Upper lobe of left lung (tissue), 6 donors: ENCODE results near the gene EDARADD. TPM values are rescaled to one million over a fixed set of nuclear protein-coding genes. Genes with fewer than 3 reads are reported as not detected.

Source experiments
- ATAC-seq, 2 donors: fragments of 200-7000 bp; cut with Tn5 transposase; one replicate each; pipeline ENCODE4 v1.9.1; 2022; ENCODE audit warnings: mild to moderate bottlenecking in 2 of 2, moderate library complexity in 2 of 2; ENCODE audit not compliant: low FRiP score in 2 of 2
- DNase-seq, 2 donors: peaks; one replicate each; pipeline ENCODE4 v3.0.0-alpha.2; 2019 to 2020
- H3K27ac ChIP-seq, 4 donors: fragments of 200-600 bp; sonication (generic); one replicate each; pipeline ENCODE4 v1.5.1; 2016 to 2019
- H3K27me3 ChIP-seq, 4 donors: fragments of 200-600 bp; sonication (generic); one replicate each; pipeline ENCODE4 v1.5.1; 2017 to 2019
- H3K36me3 ChIP-seq, 4 donors: fragments of 200-600 bp; sonication (generic); one replicate each; pipeline ENCODE4 v1.5.1; 2016 to 2019
- H3K4me1 ChIP-seq, 4 donors: fragments of 200-600 bp; sonication (generic); one replicate each; pipeline ENCODE4 v1.5.1; 2018 to 2019
- H3K4me3 ChIP-seq, 4 donors: fragments of 200-600 bp; sonication (generic); one replicate each; pipeline ENCODE4 v1.5.1; 2017 to 2019; ENCODE audit warnings: mild to moderate bottlenecking in 2 of 4, moderate library complexity in 1 of 4
- H3K9me3 ChIP-seq, 4 donors: fragments of 200-600 bp; sonication (generic); one replicate each; pipeline ENCODE4 v1.5.1; 2018 to 2019
- EP300 ChIP-seq, 4 donors: sonication (generic); formaldehyde crosslinking; IDR thresholded peaks; one replicate each; pipeline ENCODE4 v1.5.1; 2017; ENCODE audit warnings: antibody characterized with exemption in 4 of 4, control low read depth in 2 of 4
- POLR2A ChIP-seq, 4 donors: fragments of 450-650 bp; IDR thresholded peaks; one replicate each; pipeline ENCODE4 v1.5.1; 2016 to 2017; ENCODE audit warnings: antibody characterized with exemption in 4 of 4, mild to moderate bottlenecking in 2 of 4
- POLR2AphosphoS5 ChIP-seq, 2 donors: sonication (generic); formaldehyde crosslinking; IDR thresholded peaks; one replicate each; pipeline ENCODE4 v1.5.1; 2017; ENCODE audit warnings: antibody characterized with exemption in 2 of 2
- WGBS, 2 donors: methylation state at CpG; one replicate each; pipeline ENCODE4 v1.1.5; 2017 to 2018; 5-methylcytosine and 5-hydroxymethylcytosine counted together
- total RNA-seq, 6 donors: library from RNA; depleted of rRNA in 4 of 6; stranded (reverse); fragments of >200 nt in 4 of 6; gene quantifications; one replicate each; pipeline versions ENCODE4 v1.1.0 to v1.2.1, GENCODE V29; 2016 to 2021
- TF ChIP-seq, protein P1 (sequence below), 6 experiments: fragments of 450-650 bp in 4 of 6; fragments of 200-600 bp in 2 of 6; sonication (generic) in 2 of 6; IDR thresholded peaks; one replicate each; pipeline ENCODE4 v1.5.1; 2016 to 2019; ENCODE audit warnings: antibody characterized with exemption in 6 of 6
- donor health status: DM: no; HTN: no; CAD: no; lungs with moderate emphysema.
- donor health status: DM: no; HTN: yes; CAD: no; lungs with severe emphysema.

The EDARADD gene
- total RNA-seq, 6 donors from 2014 or later: 0.11 to 2.6 (median 0.57) TPM; not detected in 1

DNA sequence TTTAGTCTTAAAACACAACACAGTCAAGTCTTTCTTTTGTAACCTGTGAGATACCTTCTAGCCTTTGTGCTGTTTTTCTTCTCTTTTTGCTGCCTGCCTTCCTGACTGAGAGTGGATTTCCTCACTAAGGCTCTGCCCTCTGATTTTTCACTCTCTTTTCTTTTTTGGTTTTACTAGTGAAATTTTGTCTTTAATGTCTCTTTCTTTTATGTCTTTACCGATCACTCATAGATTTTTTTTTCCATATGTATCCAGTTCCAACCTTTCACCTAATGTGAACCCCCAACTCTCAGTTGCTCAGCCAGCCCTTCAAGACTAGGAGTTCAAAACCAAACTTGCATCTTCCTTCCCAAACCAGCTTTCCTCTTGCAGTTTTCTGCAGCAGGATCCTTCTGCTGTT lies 136.2 kb downstream of the EDARADD start:
- 83 to 91% methylated on average over 1 of the region's 1 CpG for WGBS, 2 donors
- no peak for ATAC-seq
- H3K36me3 ChIP-seq: peaks cover 5 to 59% (median 30%) of the 10 kb centered on the region in 4 donors

GRCh38 chr1:236530959-236531358 lies 136.9 kb downstream of the EDARADD start:
- Histone ChIP-seq H3K4me1 (peaks cover 0 to 3% (median 0%) of the 10 kb centered on the region in 4 donors), H3K27ac (no peak overlapping the region), H3K36me3 (peaks cover 5 to 62% (median 32%) of the 10 kb centered on the region in 4 donors), H3K27me3 (no peaks in the 10 kb centered on the region), H3K4me3 (no peak overlapping the region), H3K9me3 (no peaks in the 10 kb centered on the region)
- WGBS, 2 donors: 73 to 77% methylated on average over 5 of the region's 5 CpGs
- ATAC-seq (no peak), DNase-seq (no peak)
- TF ChIP-seq EP300 (IDR thresholded peaks at IDR 0.05) (no peak), POLR2A (IDR thresholded peaks at IDR 0.05) (no peak), POLR2AphosphoS5 (IDR thresholded peaks at IDR 0.05) (no peak)
- TF ChIP-seq, protein P1, sequence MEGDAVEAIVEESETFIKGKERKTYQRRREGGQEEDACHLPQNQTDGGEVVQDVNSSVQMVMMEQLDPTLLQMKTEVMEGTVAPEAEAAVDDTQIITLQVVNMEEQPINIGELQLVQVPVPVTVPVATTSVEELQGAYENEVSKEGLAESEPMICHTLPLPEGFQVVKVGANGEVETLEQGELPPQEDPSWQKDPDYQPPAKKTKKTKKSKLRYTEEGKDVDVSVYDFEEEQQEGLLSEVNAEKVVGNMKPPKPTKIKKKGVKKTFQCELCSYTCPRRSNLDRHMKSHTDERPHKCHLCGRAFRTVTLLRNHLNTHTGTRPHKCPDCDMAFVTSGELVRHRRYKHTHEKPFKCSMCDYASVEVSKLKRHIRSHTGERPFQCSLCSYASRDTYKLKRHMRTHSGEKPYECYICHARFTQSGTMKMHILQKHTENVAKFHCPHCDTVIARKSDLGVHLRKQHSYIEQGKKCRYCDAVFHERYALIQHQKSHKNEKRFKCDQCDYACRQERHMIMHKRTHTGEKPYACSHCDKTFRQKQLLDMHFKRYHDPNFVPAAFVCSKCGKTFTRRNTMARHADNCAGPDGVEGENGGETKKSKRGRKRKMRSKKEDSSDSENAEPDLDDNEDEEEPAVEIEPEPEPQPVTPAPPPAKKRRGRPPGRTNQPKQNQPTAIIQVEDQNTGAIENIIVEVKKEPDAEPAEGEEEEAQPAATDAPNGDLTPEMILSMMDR (IDR thresholded peaks at IDR 0.05): no peak

More for the DNA sequence above, 136.2 kb downstream of the EDARADD start:
- H3K27me3 ChIP-seq: no peaks in the 10 kb centered on the region
- H3K9me3 ChIP-seq: no peaks in the 10 kb centered on the region
- no peak for DNase-seq
- H3K4me1 ChIP-seq: peaks cover 3 to 4% (median 3%) of the 10 kb centered on the region in 4 donors
- TF ChIP-seq POLR2AphosphoS5 (IDR thresholded peaks at IDR 0.05) (no peak), EP300 (IDR thresholded peaks at IDR 0.05) (no peak), POLR2A (IDR thresholded peaks at IDR 0.05) (no peak)
- TF ChIP-seq, protein P1 (IDR thresholded peaks at IDR 0.05): no peak
- H3K27ac ChIP-seq: no peak overlapping the region
- H3K4me3 ChIP-seq: no peak overlapping the region

- peaks cover 0 to 56% (median 24%) of the 10 kb centered on the region in 4 donors for H3K36me3 ChIP-seq
- DNase-seq: no peak
- no peak for ATAC-seq
- WGBS, 2 donors: 87 to 92% methylated on average over 4 of the region's 4 CpGs
- no peak for TF ChIP-seq EP300 (IDR thresholded peaks at IDR 0.05)
- TF ChIP-seq POLR2AphosphoS5 (IDR thresholded peaks at IDR 0.05): no peak
- no peak for TF ChIP-seq POLR2A (IDR thresholded peaks at IDR 0.05)
- TF ChIP-seq, protein P1 (IDR thresholded peaks at IDR 0.05): no peak
- no peak overlapping the region for H3K27ac ChIP-seq
- no peaks in the 10 kb centered on the region for H3K9me3 ChIP-seq
- peaks cover 0 to 3% (median 0%) of the 10 kb centered on the region in 4 donors for H3K4me1 ChIP-seq
- H3K4me3 ChIP-seq: no peak overlapping the region
- H3K27me3 ChIP-seq: no peaks in the 10 kb centered on the region
These were observed 138.8 kb downstream of the EDARADD start for GRCh38 chr1:236532850-236533249.

DNA sequence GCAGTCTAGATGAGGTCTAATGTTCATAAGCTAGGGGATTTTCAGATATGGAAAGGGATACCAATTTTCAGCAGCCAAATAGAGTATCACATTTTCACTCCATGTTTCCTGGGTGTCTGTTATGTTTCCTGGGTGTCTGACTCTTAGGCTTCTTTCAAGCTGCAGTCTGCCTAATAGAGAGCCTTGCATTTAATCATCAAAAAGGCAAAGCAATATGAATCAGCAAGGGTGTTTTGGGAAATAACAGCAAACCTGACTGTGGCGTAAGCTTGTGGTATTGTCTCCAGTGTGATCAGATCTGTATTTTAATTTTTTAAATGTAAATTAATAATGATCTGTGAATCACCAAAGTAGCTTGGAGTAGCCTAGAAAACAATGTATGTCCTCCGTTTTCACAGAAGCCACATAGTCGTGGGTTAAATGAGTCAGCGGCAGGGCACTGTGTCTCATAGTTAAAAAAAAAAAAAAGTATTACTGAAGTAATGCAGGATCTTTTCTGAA lies 140.1 kb downstream of the EDARADD start:
- 76 to 77% methylated on average over 4 of the region's 4 CpGs for WGBS, 2 donors
- Histone ChIP-seq H3K27me3 (no peaks in the 10 kb centered on the region), H3K4me1 (peaks cover 0 to 3% (median 0%) of the 10 kb centered on the region in 4 donors), H3K36me3 (peaks cover 0 to 60% (median 32%) of the 10 kb centered on the region in 4 donors), H3K9me3 (no peaks in the 10 kb centered on the region), H3K4me3 (no peak overlapping the region), H3K27ac (no peak overlapping the region)
- ATAC-seq (no peak), DNase-seq (no peak)
- TF ChIP-seq, protein P1 (IDR thresholded peaks at IDR 0.05): no peak
- TF ChIP-seq POLR2A (IDR thresholded peaks at IDR 0.05) (no peak), POLR2AphosphoS5 (IDR thresholded peaks at IDR 0.05) (no peak), EP300 (IDR thresholded peaks at IDR 0.05) (no peak)

Other genes with a start within 250 kb of the EDARADD start
- gene ERO1B, start 112.3 kb upstream of the EDARADD start, total RNA-seq: 10 to 100 TPM in 2 of 6 donors, 1 to 10 TPM in 4; 4.1 to 14.5 (median 6.8) TPM
- 100 to 1,000 TPM in 1 of 6 donors, 10 to 100 TPM in 5; 56.2 to 225 (median 75.2) TPM for gene LGALS8, start 129.7 kb downstream of the EDARADD start, total RNA-seq
- gene HEATR1, start 210.2 kb downstream of the EDARADD start, total RNA-seq: 10 to 100 TPM in 5 of 6 donors, 1 to 10 TPM in 1; 9.0 to 27.5 (median 18.5) TPM